Measurements from ENCODE around the gene CRIP2. TPM values are rescaled to one million over a fixed set of nuclear protein-coding genes. Genes with fewer than 3 reads are reported as not detected.

Gene CRIP2
- total and polyA plus RNA-seq, 2 of the 4 experiments (the other 2 are of a cell fraction): 18.1 to 123 TPM

GRCh38 chr14:105500036-105500725 is 25.6 kb downstream of the CRIP2 start:
- intact Hi-C loops (cut with micrococcal nuclease) (no loop called here), in situ Hi-C loops (cut with MboI; ENCODE audit: low sequenced_read_pairs) (no loop called here), dilution Hi-C loops (cut with HindIII; ENCODE audit: low sequenced_read_pairs, unreplicated experiment) (no loop called here)
- Histone ChIP-seq H3K4me2 (ENCODE audit: low read depth, low read length) (no peak overlapping the region), H3K9ac (ENCODE audit: low read depth, low read length) (no peak overlapping the region), H3K56ac (ENCODE audit: extremely low read depth, insufficient read depth, low read length) (no peak overlapping the region), H3K4me3 (ENCODE audit: insufficient read depth, low read depth, low read length) (no peak overlapping the region), H4K8ac (ENCODE audit: low read depth in 2 of 2, low read length in 2 of 2) (no peak overlapping the region), H3K27me3 (ENCODE audit: control insufficient read depth, insufficient read depth, low read length) (no peaks in the 10 kb centered on the region; the same call in 1 of the 2 replicates), H3K9me3 (ENCODE audit: control insufficient read depth, insufficient read depth, low read length) (no peaks in the 10 kb centered on the region), H4K91ac (ENCODE audit: insufficient read depth, low read depth, low read length) (no peak overlapping the region), H2BK15ac (ENCODE audit: low read depth, low read length) (no peak overlapping the region), H3K4me1 (ENCODE audit: control insufficient read depth, insufficient read depth, low read length) (no peaks in the 10 kb centered on the region), H2BK120ac (ENCODE audit: low read depth, low read length) (no peak overlapping the region), H3K4ac (ENCODE audit: low read depth, low read length) (no peak overlapping the region), H2AK5ac (ENCODE audit: low read depth, low read length) (no peak overlapping the region), H3K27ac (ENCODE audit: insufficient read depth, low read length) (no peak overlapping the region), H3K36me3 (ENCODE audit: control insufficient read depth, insufficient read depth, low read length) (no peaks in the 10 kb centered on the region), H3K9me1 (ENCODE audit: insufficient read depth, low read length) (no peaks in the 10 kb centered on the region), H3K18ac (ENCODE audit: low read depth, low read length) (no peak overlapping the region), H3K14ac (replicated peaks; ENCODE audit: low read depth, low read length) (no peak overlapping the region), H4K20me1 (ENCODE audit: insufficient read depth, low read length) (no peaks in the 10 kb centered on the region), H3K23ac (ENCODE audit: low read depth, low read length) (no peak overlapping the region), H3K79me1 (ENCODE audit: low read depth in 1 of 2, low read length in 2 of 2) (no peaks in the 10 kb centered on the region), H4K5ac (ENCODE audit: low read depth, low read length) (no peak overlapping the region), H2BK20ac (ENCODE audit: low read depth, low read length) (no peak overlapping the region), H2AK9ac (replicated peaks; ENCODE audit: low read depth, low read length, poor library complexity) (no peak overlapping the region), H2AFZ (replicated peaks; ENCODE audit: low read length, poor library complexity) (no peak overlapping the region), H2BK5ac (ENCODE audit: low read depth, low read length, poor library complexity, severe bottlenecking) (no peak overlapping the region)
- ATAC-seq (ENCODE audit: low read depth) (no peak), DNase-seq (no peak)
- TF ChIP-seq FOS (IDR thresholded peaks at IDR 0.05; ENCODE audit: low read depth, low read length) (no peak), MAZ (IDR thresholded peaks at IDR 0.05; ENCODE audit: borderline replicate concordance, low read depth, low read length) (no peak), RAD21 (IDR thresholded peaks at IDR 0.05; ENCODE audit: low read length) (no peak), BHLHE40 (IDR thresholded peaks at IDR 0.05; ENCODE audit: low read depth, low read length) (no peak), RCOR1 (IDR thresholded peaks at IDR 0.05; ENCODE audit: insufficient replicate concordance, low read length) (no peak), CHD1 (IDR thresholded peaks at IDR 0.05; ENCODE audit: low read depth, low read length) (no peak), CTCF (conservative IDR thresholded peaks at IDR 0.05; ENCODE audit: low read depth, low read length) (no peak), USF2 (IDR thresholded peaks at IDR 0.05; ENCODE audit: low read depth, low read length) (no peak), RFX5 (IDR thresholded peaks at IDR 0.05; ENCODE audit: low read depth, low read length) (no peak), MXI1 (IDR thresholded peaks at IDR 0.05; ENCODE audit: borderline replicate concordance, low read depth, low read length) (no peak), SMC3 (IDR thresholded peaks at IDR 0.05; ENCODE audit: low read depth, low read length) (no peak), MAFK (IDR thresholded peaks at IDR 0.05; ENCODE audit: low read depth, low read length) (no peak), POLR2A (IDR thresholded peaks at IDR 0.05; ENCODE audit: low read depth, low read length) (no peak), ELK1 (IDR thresholded peaks at IDR 0.05; ENCODE audit: borderline replicate concordance, low read depth, low read length) (no peak)
- ChIA-PET CTCF (no interaction called here), POLR2A (ENCODE audit: unreplicated experiment) (no interaction called here)
- WGBS, 2 experiments (ENCODE audit: extremely low coverage in 2 of 2, insufficient read length in 1 of 2): 88% methylated on average over 12 of the region's 21 CpGs; no CpG with 5 or more reads in 1 of the 2 experiments
- no TSS peak for BruUV-seq (replicated peaks)
